OCI-M2 (cell line): ENCODE results near the gene NCMAP.
"Not testable (repeated sequence)": the region's sequence is repeated elsewhere in the genome, so short reads cannot be mapped to it uniquely, and the experiment has no call there.

Experiments used
- DNase-seq: peaks from one replicate; lab custom pipeline; 2025; ENCODE audit not compliant: unreplicated experiment; lab: John Stamatoyannopoulos, UW

Gene NCMAP

DNA sequence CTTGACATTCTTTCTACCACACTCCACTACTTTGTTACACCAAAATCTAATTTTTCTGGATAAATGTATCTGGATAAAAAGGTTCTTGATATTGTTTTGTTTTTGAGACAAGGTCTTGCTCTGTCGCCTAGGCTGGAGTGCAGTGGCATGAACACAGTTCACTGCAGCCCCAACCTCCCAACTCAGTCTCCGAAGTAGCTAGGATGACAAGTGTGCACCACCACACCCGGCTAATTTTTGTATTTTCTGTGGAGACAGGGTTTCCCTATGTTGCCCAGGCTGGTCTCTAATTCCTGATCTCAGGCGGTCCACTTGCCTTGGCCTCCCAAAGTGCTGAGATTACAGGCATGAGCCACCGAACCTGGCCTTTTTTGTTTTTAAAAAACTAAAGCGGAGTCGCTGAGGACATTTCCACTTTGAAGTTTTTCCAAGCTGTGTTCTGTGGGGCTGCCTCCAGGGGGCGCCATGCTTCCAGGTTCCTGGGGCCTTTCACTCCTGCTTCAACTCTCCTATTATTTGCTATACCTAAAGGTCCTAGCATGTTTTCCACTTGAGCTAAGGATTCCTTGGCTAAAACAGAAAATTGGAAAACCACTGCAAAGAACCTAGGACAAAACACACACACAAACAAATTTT, 14.1 kb upstream of the NCMAP start:
- no peak for DNase-seq

- no peak for DNase-seq
Observed at GRCh38 chr1:24544239-24544638, 11.6 kb upstream of the NCMAP start.

- no peak for DNase-seq
Observed at GRCh38 chr1:24545662-24546061, 10.2 kb upstream of the NCMAP start.

GRCh38 chr1:24547195-24547594, 8.7 kb upstream of the NCMAP start:
- no peak for DNase-seq

- no peak for DNase-seq
Observed at GRCh38 chr1:24548070-24548469, 7.8 kb upstream of the NCMAP start.

GRCh38 chr1:24549210-24549609, 6.7 kb upstream of the NCMAP start:
- DNase-seq, result not testable (repeated sequence)

GRCh38 chr1:24551290-24551959, 4.5 kb upstream of the NCMAP start:
- no peak for DNase-seq

- DNase-seq, result no peak
Observed at GRCh38 chr1:24551960-24552571, 3.8 kb upstream of the NCMAP start.

DNA sequence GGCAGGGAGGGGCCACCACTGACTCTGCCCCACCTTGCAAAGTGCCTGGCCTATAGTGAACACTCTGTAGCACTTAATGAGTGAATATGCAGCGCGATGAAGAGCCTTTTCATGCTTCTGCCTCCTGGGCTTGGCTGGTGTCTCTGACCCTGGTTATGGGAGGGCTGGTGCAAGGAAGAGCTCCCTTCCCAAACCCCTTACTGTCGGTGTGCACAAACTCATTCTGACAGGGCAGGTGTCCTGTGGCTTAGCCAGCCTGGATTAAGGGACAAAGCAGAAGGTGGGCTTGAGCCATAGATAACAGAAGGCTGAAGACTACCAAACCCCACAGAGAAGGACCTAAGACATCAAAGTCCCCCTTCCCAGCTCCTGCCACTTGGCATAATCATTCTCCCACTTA, 2.0 kb upstream of the NCMAP start:
- no peak for DNase-seq

GRCh38 chr1:24554714-24555113, 1.2 kb upstream of the NCMAP start:
- DNase-seq, result no peak

DNA sequence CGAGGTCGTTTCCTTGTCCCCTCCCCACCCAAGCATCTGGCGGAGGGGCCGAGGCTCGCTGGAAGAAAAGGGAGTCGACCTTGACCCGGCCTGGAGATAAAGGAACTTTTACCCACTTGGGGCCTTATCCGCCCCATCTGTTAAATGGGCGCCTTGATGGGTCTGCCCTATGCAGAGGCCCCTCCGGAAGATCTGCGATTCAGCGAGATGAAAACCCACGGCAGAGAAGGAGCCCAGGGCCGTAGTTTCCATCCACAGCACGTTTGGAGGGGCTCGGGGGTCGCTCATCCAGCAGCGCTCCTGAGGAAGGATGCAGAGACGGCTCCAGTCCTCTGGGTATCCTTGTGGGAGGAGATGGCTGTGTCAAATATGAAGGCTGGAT, 518 bp downstream of the NCMAP start:
- no peak for DNase-seq

DNA sequence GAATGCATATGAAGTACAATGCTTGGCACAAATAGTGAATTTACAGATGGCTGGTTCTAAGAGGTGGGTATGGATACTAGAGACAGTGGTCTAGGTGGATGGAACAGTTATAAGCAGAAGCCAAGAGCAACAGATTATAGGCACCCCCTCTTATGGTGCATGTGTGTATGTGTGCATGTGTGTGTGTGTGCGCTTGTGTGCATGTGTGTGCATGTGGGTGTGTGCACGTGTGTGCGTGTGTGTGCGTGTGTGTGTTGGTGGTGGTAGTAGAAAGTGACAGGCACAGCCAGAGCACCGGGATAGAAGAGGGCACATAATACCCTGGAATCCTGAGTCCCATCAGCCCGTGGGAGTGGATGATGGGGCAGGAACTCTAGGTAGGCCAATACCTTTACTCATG, 1.3 kb downstream of the NCMAP start:
- no peak for DNase-seq

DNA sequence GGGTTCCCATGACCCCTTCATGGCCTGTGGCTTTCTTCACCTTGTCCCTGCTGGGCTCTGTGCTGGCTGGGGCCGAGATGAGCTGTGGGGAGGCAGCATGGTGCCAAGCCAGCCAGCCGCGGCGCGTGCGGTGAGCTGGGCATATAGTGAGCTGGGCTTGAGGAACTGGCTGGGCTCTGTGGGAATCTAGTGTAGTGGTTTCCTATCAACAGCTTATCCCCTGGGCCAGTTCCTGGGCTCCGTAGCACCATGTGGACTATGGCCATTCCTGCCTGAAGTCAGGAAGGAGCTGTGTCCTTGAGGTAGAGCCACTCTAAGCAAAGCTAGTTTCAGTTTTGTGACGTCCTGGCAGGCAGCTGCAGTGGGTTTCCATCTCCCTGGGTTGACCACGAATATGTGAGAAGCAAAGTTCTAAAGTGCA, 1.8 kb downstream of the NCMAP start:
- no peak for DNase-seq

DNA sequence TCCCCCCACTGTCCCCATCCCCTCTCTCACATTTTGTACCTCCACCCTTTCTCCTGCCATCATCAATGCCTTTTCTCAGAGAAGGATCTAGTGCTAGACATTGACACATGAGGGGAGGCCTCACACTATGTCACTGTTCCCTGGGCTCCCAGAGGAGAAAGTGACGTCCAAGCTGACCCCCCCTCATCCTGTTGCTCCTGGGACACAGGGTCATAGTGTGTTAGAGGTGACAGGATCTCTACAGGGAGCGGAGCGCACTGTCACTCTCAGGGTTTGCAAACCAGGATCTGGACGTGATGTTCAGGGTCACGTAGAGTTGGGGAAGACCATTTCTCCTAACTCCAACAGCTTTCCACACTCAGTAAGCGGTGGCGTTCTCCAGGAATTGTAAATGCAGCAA, 2.6 kb downstream of the NCMAP start:
- DNase-seq, result no peak

GRCh38 chr1:24558902-24559791, 3.3 kb downstream of the NCMAP start:
- no peak for DNase-seq

DNA sequence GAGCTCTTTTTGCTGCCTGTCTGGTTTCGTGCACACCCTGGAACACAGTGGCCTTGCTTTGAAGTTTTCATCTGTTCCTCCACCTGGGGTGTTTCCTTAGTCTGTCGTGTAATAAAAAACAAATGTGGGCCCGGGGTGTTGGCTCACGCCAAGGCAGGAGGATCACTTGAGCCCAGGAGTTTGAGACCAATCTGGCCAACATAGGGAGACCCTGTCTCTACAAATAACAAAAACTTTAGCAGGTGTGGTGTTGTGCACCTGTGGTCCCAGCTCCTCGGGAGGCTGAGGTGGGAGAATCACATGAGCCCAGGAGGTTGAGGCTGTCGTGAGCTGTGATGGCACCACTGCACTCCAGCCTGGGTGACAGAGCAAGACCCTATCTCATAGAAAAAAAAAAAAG, 4.5 kb downstream of the NCMAP start:
- DNase-seq, result no peak

DNA sequence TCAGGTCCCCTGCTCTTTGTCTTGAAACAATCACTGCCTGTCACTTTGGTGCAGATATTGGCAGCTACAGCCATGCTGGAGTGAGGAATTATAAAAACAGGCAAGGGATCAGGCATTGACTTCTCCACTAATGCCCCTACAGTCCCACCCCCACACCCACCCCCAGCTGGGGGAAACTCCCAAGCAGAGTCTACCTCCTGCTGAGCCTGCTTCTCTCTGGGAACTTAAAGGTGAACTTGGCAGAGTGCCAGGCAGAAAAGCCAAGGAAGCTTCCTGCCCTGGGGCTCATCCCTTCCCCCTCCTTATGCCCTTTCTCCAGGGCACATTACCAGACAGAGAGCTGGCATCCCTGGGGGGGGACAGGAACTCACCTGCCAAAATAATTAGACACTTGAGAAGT, 6.7 kb downstream of the NCMAP start:
- DNase-seq, result no peak

GRCh38 chr1:24564695-24565094, 8.8 kb downstream of the NCMAP start:
- no peak for DNase-seq

GRCh38 chr1:24566236-24566867, 10.5 kb downstream of the NCMAP start:
- DNase-seq, result no peak

- DNase-seq, result no peak
Observed at GRCh38 chr1:24567792-24568388, 12.0 kb downstream of the NCMAP start.

DNA sequence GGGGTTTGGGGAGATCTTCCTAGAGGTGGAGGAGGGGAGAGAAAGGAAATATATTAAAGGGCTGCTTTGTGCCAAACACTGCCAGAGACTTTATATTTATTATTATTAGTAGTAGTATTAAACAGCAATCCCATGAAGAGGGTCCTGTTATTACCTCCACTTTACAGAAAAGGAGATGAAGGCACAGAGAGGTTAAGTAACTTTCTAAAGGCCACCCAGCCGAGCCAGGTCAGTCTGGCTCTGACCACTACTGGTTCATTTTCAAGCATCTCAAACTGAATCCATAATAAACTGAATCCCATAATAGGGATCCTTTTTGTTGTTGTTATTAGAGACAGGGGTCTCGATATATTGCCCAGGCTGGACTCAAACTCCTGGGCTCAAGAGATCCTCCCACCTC, 12.6 kb downstream of the NCMAP start:
- no peak for DNase-seq
